Liver (tissue), 9 donors: ENCODE data around the gene CLIC3. TPM values are rescaled to one million over a fixed set of nuclear protein-coding genes. Genes with fewer than 3 reads are reported as not detected.

ENCODE experiments used
- DNase-seq: peaks from one replicate; pipeline ENCODE4 v3.0.0-alpha.2; 2017; ENCODE audit warnings: low spot score
- H3K27ac ChIP-seq, 2 donors: one replicate each; pipeline ENCODE4 v1.7.0; 2013; ENCODE audit warnings: inconsistent platforms in 2 of 2, low read length in 2 of 2, control low read depth in 1 of 2, low read depth in 1 of 2, mild to moderate bottlenecking in 1 of 2
- H3K27me3 ChIP-seq, 4 donors: one replicate each; pipeline versions ENCODE4 v1.6.1 to v1.7.0; 2013; ENCODE audit warnings: low read length in 3 of 4, inconsistent platforms in 1 of 4, mild to moderate bottlenecking in 1 of 4, moderate library complexity in 1 of 4; ENCODE audit not compliant: control insufficient read depth in 4 of 4, insufficient read depth in 4 of 4
- H3K36me3 ChIP-seq, 4 donors: one replicate each; pipeline versions ENCODE4 v1.6.1 to v1.7.0; 2013; ENCODE audit warnings: low read length in 3 of 4, mild to moderate bottlenecking in 3 of 4, low read depth in 1 of 4, moderate library complexity in 1 of 4; ENCODE audit not compliant: control insufficient read depth in 4 of 4, insufficient read depth in 3 of 4
- H3K4me1 ChIP-seq, 4 donors: one replicate each; pipeline versions ENCODE4 v1.6.1 to v1.7.0; 2013; ENCODE audit warnings: low read length in 3 of 4, mild to moderate bottlenecking in 3 of 4, moderate library complexity in 1 of 4; ENCODE audit not compliant: control insufficient read depth in 4 of 4, insufficient read depth in 4 of 4
- H3K4me3 ChIP-seq, 3 donors: one replicate each; pipeline versions ENCODE4 v1.6.1 to v1.7.0; 2013; ENCODE audit warnings: low read length in 3 of 3, control low read depth in 1 of 3, low read depth in 1 of 3, mild to moderate bottlenecking in 1 of 3
- H3K9ac ChIP-seq, 2 donors: one replicate each; pipeline ENCODE4 v1.7.0; 2013; ENCODE audit warnings: low read length in 2 of 2, mild to moderate bottlenecking in 2 of 2, moderate library complexity in 2 of 2, control low read depth in 1 of 2, low read depth in 1 of 2
- H3K9me3 ChIP-seq, 4 donors: one replicate each; pipeline versions ENCODE4 v1.6.1 to v1.7.0; 2013; ENCODE audit warnings: low read length in 3 of 4; ENCODE audit not compliant: control insufficient read depth in 4 of 4
- FOXA1 ChIP-seq: IDR thresholded peaks from 2 replicates; pipeline ENCODE4 v1.6.1; 2016; ENCODE audit warnings: antibody characterized with exemption
- GABPA ChIP-seq, 2 donors: IDR thresholded peaks in 1 of 2; conservative IDR thresholded peaks in 1 of 2; 2 replicates each; pipeline ENCODE4 v1.6.1; 2016; ENCODE audit warnings: antibody characterized with exemption in 2 of 2, mild to moderate bottlenecking in 1 of 2, moderate library complexity in 1 of 2
- JUND ChIP-seq, 2 donors: IDR thresholded peaks; 2 replicates each; pipeline ENCODE4 v1.6.1; 2016; ENCODE audit warnings: antibody characterized with exemption in 2 of 2
- NR2F2 ChIP-seq: IDR thresholded peaks from 2 replicates; pipeline ENCODE4 v1.6.1; 2016; ENCODE audit warnings: antibody characterized with exemption
- REST ChIP-seq: IDR thresholded peaks from 2 replicates; pipeline ENCODE4 v1.6.1; 2016; ENCODE audit warnings: antibody characterized with exemption, mild to moderate bottlenecking
- YY1 ChIP-seq: IDR thresholded peaks from 2 replicates; pipeline ENCODE4 v1.6.1; 2016; ENCODE audit warnings: antibody characterized with exemption, mild to moderate bottlenecking
- ZBTB33 ChIP-seq: IDR thresholded peaks from 2 replicates; pipeline ENCODE4 v1.6.1; 2016; ENCODE audit warnings: antibody characterized with exemption
- WGBS: extraction: QIAGEN DNeasy Blood & Tissue Kit; methylation state at CpG from one replicate; pipeline ENCODE4 v1.1.7; 2013; 5-methylcytosine and 5-hydroxymethylcytosine counted together
- polyA plus RNA-seq, 2 donors: library from polyadenylated mRNA; stranded (reverse) in 1 of 2; unstranded in 1 of 2; fragments of 200-250 nt in 1 of 2; fragments of >200 nt in 1 of 2; fragmentation: Nextera tagmentation in 1 of 2; extraction: Ambion mirVana in 1 of 2; gene quantifications; one replicate each; pipeline versions ENCODE4 v1.2.1 to v1.2.3, GENCODE V29; 2013 to 2015
- total RNA-seq, 2 donors: library from RNA; depleted of rRNA; stranded (reverse); fragments of >200 nt; gene quantifications; one replicate each; pipeline ENCODE4 v1.2.3, GENCODE V29; 2014
- TF ChIP-seq, protein P1 (sequence below): fragments of 150-350 bp; IDR thresholded peaks from 2 replicates; pipeline ENCODE4 v1.5.1; 2017; ENCODE audit warnings: improper control_type of control experiment, low read depth, low read length; ENCODE audit not compliant: missing input control
- TF ChIP-seq, protein P2 (sequence below): IDR thresholded peaks from 2 replicates; pipeline ENCODE4 v1.6.1; 2016; ENCODE audit warnings: antibody characterized with exemption
- donor health status: healthy.
- donor health status: healthy.
- donor health status: healthy.
- donor health status: healthy.
- donor health status: healthy.

CLIC3 gene
- total and polyA plus RNA-seq, 4 donors: 0.33 to 0.83 (median 0.40) TPM

GRCh38 chr9:137038916-137039315, 42.5 kb upstream of the CLIC3 start (continued):
- TF ChIP-seq REST (no peak), NR2F2 (no peak), JUND (IDR thresholded peaks at IDR 0.05) (no peak)

DNA sequence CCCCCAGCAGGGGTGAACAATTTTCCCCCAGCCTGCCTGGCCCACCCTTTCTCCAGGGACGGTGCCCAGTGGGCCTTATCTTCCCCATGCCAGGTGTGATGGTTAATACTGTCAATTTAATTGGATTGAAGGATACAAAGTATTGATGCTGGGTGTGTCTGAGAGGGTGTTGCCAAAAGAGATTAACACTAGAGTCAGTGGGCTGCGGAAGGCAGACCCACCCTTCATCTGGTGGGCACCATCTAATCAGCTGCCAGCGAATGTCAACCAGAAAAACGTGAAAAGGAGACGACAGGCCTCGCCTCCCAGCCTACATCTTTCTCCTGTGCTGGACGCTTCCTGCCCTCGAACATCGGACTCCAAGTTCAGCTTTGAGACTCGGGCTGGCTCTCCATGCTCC, 41.1 kb upstream of the CLIC3 start:
- no peak overlapping the region for H3K4me3 ChIP-seq
- peaks cover 0 to 10% (median 1%) of the 10 kb centered on the region in 4 donors for H3K4me1 ChIP-seq
- H3K27ac ChIP-seq: no peak overlapping the region
- no peak overlapping the region for H3K9ac ChIP-seq
- H3K36me3 ChIP-seq: no peaks in the 10 kb centered on the region
- no peak for DNase-seq
- WGBS: 89% methylated on average over 10 of the region's 10 CpGs
- TF ChIP-seq, protein P1, sequence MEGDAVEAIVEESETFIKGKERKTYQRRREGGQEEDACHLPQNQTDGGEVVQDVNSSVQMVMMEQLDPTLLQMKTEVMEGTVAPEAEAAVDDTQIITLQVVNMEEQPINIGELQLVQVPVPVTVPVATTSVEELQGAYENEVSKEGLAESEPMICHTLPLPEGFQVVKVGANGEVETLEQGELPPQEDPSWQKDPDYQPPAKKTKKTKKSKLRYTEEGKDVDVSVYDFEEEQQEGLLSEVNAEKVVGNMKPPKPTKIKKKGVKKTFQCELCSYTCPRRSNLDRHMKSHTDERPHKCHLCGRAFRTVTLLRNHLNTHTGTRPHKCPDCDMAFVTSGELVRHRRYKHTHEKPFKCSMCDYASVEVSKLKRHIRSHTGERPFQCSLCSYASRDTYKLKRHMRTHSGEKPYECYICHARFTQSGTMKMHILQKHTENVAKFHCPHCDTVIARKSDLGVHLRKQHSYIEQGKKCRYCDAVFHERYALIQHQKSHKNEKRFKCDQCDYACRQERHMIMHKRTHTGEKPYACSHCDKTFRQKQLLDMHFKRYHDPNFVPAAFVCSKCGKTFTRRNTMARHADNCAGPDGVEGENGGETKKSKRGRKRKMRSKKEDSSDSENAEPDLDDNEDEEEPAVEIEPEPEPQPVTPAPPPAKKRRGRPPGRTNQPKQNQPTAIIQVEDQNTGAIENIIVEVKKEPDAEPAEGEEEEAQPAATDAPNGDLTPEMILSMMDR: no peak
- TF ChIP-seq GABPA (IDR thresholded peaks at IDR 0.05 in 1 of 2, conservative IDR thresholded peaks at IDR 0.05 in 1 of 2): no peak
- no peak for TF ChIP-seq FOXA1
- no peak for TF ChIP-seq NR2F2
- TF ChIP-seq YY1: no peak
- TF ChIP-seq, protein P2, sequence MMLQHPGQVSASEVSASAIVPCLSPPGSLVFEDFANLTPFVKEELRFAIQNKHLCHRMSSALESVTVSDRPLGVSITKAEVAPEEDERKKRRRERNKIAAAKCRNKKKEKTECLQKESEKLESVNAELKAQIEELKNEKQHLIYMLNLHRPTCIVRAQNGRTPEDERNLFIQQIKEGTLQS: no peak
- no peak for TF ChIP-seq JUND (IDR thresholded peaks at IDR 0.05)
- no peak for TF ChIP-seq ZBTB33
- TF ChIP-seq REST: no peak
- peaks cover 0 to 4% (median under 1%) of the 10 kb centered on the region in 4 donors for H3K27me3 ChIP-seq
- H3K9me3 ChIP-seq: no peaks in the 10 kb centered on the region
